NCI-H2196 treated with DMSO at 0.1 percent for 48 hours (cell line): Measurements from ENCODE around the gene RUSC2.

ENCODE experiments used
- DNase-seq: peaks from one replicate; lab custom pipeline; 2025; ENCODE audit not compliant: unreplicated experiment; lab: John Stamatoyannopoulos, UW

The RUSC2 gene, protein sequence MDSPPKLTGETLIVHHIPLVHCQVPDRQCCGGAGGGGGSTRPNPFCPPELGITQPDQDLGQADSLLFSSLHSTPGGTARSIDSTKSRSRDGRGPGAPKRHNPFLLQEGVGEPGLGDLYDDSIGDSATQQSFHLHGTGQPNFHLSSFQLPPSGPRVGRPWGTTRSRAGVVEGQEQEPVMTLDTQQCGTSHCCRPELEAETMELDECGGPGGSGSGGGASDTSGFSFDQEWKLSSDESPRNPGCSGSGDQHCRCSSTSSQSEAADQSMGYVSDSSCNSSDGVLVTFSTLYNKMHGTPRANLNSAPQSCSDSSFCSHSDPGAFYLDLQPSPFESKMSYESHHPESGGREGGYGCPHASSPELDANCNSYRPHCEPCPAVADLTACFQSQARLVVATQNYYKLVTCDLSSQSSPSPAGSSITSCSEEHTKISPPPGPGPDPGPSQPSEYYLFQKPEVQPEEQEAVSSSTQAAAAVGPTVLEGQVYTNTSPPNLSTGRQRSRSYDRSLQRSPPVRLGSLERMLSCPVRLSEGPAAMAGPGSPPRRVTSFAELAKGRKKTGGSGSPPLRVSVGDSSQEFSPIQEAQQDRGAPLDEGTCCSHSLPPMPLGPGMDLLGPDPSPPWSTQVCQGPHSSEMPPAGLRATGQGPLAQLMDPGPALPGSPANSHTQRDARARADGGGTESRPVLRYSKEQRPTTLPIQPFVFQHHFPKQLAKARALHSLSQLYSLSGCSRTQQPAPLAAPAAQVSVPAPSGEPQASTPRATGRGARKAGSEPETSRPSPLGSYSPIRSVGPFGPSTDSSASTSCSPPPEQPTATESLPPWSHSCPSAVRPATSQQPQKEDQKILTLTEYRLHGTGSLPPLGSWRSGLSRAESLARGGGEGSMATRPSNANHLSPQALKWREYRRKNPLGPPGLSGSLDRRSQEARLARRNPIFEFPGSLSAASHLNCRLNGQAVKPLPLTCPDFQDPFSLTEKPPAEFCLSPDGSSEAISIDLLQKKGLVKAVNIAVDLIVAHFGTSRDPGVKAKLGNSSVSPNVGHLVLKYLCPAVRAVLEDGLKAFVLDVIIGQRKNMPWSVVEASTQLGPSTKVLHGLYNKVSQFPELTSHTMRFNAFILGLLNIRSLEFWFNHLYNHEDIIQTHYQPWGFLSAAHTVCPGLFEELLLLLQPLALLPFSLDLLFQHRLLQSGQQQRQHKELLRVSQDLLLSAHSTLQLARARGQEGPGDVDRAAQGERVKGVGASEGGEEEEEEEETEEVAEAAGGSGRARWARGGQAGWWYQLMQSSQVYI (N-terminal part only)

DNA sequence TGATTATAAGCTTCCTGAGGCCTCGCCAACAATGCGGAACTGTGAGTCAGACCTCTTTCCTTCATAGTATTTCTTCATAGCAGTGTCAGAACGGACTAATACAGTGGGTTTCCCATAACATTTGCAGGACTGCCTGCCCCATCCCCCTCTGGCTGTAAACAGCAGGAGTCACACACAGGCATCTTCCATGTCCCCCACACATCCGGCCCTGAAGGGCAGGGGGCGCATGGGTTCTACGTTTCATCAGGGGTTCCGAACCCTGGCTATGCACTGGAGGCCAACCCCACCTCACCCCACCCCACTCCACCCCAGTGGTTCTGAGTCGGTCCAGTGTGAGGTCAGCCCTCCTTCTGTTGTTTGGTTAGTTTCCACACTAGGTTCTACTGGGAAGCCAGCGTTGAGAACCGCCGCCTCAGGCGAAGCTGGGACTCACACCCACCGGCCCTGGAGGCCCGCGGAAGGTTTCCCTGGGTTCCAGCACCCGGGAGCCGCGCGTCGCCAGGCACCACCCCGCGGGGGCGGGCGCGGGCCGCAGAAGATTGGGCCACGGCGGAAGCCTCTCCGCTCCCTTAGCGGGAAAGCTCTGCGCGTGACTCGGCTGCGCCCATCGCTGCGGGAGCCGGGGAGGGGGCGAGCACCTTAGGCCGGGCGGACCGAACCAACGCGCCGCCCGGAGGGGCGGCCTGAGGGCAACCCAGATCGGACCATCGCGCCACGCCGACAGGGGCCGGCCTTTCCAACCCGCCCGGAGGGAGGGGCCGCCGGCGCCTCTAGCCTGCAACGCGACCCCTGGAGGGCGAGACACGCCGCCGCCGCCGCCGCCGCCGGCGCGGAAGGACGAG, at the start of gene RUSC2:
TSS of gene RUSC2 (plus strand) at position 799 of the 842 bp plus-strand sequence. CDS start 56,411 bp downstream, outside the sequence.
- peak; percentile 71 for DNase-seq

DNA sequence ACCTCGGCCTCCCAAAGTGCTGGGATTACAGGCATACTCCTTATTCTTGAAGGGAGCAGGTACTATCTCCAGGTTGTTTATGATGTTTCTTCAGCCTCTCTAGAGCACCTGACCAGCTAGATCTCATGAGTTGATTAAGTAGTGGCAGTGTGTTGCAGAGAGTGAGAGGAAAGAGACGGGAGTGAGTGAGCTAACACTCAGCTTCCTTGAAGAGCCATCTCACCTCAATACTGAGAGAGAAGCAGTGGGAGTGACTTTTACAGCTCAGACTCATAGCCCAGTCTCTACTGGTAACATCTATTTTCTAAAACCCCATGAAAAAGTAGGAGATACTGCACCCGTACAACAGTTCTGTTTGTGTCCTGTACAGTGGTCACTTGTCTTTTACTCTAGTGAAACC, 43.9 kb upstream of the RUSC2 start:
- DNase-seq = no peak

DNA sequence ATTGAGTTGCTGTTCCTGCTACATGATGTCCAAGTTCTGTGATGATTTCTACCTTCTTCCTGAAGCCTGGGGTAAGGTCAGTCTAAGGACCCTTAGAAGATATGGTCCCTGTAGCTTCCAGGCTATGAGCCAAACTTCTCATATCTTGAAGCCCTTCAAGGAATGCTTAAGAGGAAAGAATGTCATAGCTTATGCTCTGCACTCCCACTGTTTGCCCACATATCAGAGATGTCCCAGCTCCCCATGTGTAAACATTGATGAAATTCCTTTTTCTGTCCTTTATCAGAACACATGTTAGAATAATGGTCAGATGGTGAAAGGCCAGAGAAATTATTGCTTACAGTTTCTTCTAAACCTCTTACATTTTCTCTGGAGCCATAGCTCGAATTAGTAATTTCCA, 41.4 kb upstream of the RUSC2 start:
- DNase-seq = no peak

DNA sequence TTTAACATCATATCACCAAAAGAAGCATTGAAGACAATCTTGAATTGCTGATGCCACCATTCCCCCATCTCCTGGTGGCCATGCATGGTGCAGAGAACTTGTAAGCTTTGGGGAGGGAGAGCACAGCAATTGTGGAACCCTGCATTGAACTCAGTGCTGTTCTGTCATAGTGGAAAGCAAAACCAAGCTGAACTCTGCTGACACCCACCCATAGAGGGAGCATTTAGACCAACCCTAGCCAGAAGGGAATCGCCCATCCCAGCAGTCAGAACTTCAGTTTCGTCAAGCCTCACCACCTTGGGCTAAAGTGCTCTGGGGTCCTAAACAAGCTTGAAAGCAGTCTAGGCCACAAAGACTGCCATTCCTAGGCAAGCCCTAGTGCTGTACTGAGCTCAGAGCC, 37.4 kb upstream of the RUSC2 start:
- DNase-seq = no peak

DNA sequence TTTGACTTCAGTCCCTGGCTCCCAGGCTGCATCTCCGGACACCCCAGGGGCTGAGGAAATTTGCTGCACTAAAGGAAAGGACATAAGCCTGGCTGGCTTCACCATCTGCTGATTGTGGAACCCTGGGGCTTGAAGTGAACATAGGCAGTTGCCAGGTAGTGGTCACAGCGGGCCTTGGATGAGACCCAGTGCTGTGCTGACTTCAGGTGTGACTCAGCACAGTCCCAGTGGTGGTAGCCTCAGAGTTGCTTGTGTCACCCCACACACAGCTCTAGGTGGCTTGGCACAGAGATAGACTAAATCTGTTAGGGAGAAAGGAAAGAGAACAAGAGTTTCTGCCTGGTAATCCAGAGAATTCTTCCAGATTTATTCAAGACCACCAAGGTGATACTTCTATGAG, 36.1 kb upstream of the RUSC2 start:
- no peak for DNase-seq

DNA sequence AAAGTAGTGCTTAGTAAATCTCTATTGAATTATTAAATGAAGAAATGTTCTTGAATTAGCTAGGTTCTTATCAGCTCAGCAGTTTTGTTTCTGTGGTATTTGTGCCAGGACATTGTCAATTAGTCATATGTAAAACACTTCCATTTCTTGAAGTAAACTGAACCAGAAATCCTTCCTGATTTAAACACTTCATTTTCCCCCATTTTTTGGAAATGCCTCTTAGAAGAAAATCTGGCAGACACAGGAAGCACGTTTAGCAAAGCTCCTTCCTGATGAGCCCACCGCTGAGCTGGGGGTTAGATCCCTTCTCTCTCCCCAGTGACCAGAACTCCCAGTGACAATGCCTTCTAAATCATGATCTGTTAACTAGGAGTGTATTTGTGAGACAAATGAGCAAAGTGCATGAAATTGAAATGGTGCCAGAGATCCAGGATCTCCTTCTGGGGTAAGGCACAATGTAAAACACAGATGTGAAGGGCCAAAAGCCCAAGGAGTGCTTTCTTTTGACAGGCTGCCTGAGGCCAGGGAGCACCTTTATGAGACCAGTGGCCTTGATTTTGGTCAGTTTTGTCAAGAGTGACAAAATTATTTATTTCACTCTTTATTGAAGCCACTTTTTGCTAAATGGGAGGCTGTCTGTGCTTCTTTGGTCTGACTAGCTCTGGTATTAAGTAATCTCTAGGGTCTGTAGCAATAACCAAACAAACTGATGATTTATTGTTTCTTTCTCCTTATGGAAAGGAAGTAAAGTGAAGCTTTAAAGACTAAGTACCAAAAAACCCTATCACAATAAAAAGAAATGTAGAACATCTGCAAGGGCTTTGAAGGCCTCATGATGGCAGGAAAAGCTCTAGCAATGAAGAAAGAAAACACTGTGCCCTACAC, 25.5 kb upstream of the RUSC2 start:
- DNase-seq = no peak

DNA sequence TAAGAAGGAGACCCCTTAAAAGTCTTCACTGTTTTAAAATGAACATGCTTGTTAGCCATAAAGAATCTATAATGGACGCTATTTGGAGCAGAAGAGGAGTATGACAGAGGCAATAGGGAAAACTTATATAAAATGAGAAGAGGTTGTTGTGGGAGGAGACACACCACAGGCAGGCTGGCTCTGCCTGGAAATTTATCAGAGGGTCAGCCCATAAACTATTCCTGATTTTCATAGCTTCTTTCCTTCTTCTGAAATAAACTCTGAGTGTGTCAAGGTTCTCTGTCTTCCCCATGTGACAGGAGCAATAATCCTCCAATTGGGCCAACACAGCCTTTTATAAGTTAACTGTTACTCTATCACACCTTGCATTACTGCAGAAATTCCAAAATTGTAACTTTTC, 19.6 kb upstream of the RUSC2 start:
- DNase-seq = no peak

DNA sequence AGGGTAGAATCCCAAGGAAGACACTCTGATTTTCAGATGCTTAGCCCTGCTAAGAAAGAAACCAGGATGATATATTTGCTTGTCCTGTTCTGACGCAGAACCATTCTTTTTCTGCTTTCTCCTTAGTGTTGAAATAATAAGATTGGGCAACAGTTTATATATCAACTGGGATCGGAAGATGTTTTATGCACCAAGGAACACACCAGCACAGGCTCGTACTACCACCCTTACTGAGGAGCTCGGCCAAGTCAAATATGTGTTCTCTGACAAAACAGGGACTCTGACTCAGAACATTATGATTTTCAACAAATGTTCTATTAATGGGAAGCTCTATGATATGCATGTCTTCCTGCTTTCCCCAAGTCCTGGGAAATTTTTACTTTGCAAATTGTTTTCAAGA, 19.0 kb upstream of the RUSC2 start:
- no peak for DNase-seq

DNA sequence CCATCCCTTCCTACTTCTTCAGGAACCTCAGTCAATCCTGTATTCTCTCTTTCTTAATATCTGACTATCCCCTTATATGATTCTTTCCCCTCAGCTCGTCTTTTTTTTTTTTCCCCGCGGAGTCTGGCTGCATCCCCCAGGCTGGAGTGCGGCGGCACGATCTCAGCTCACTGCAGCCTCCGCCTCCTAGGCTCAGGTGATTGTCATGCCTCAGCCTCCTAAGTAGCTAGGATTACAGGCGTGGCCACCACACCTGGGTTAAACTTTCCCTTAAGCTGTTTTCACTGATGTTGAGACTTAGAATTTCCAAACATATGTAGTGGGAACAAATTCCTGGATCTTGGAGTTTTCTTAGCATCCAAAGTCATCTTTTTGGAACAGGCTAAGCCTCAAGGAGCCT, 13.3 kb upstream of the RUSC2 start:
- DNase-seq = no peak

DNA sequence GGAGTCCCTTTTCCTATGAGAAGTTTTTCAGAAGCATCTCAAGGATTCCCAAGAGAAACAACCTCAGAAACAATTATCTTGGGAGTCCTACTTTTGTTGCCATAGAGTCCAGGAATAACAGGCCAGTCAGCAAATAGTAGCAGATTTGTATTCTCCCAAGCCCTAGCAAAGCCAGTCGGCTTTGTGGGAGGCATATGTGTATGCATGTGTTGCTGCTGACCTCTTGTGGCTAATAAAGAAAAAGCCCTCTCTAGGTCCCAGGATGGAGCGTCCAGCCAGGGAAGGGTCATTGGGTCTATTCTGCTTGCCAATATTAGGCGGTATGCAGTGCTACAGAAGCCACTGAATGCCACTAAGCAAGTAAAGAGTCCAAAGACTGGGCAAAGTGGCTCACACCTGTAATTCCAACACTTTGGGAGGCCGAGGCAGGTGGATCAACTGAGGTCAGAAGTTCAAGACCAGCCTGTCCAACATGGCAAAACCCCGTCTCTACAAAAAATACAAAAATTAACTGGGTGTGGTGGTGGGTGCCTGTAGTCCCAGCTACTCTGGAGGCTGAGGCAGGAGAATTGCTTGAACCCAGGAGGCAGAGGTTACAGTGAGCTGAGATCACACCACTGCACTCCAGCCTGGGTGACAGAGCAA, 12.6 kb upstream of the RUSC2 start:
- DNase-seq = peak; percentile 70

DNA sequence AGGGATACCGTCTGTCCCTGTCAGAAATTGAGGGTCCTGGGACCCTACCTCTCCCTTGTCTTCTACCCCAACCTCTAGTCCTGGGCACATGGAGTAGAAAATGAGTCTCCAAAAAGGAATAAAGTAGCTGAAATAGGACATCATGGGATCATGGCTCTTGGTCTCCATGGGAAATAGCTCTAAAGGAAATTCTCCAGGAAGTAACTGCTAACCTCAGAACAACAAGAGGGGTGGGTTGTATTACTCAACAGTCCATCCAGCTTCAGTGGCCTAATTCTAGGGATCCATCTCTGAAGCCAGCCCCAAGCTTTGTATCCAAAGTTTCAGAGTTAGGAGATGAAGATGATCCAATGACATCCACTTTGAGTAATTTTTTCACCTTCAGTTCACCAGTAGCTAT, 11.0 kb upstream of the RUSC2 start:
- DNase-seq = no peak

DNA sequence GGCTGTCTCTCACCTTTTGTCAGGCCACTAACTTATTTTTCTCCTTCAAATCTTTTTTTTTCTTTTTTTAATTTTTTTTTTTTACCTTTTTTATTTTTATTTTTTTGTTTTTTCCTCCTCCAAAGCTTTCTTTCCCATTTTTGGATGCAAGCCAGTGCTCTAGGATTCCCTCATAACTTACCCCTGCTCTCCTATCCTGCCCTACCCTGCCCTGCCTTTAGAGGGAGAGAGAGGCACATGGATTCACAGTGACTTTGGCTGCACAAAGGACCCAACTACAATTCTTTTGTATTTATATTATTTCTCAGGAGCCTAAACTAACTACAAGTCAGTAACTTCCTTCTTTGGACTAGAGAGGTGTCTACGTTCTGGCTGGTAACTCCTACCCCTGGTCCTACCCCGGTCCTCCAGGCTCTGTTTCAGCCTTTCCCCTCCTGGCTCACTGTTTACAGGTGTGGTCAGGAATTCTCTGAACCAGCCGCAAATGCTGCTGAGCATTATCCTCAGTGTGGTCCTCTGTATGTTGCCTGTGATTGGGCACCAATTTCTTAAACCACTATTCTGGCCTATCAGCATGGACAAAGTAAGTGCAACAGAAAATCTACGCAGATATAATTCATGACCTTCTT, 8.4 kb upstream of the RUSC2 start:
- DNase-seq = peak; percentile 31

DNA sequence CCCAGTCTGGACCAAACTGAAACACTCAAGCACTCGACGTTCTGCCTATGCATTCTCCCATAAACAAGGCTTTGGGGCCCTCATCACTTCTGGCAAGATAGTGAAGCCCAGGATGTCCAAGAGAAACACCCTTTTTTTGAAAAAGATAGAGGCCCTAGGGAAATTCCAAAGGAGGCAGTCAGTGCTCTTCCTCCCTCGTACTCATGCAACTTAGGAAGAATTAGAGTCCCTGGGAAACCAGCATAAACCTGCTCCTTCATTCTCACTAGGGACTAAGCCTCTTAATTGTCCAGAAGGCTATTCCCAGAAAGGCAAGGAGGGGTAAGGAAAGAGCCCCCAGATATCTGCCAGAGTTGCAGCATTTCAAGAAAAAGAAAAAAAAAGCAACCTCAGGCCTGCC, 7.8 kb upstream of the RUSC2 start:
- no peak for DNase-seq

DNA sequence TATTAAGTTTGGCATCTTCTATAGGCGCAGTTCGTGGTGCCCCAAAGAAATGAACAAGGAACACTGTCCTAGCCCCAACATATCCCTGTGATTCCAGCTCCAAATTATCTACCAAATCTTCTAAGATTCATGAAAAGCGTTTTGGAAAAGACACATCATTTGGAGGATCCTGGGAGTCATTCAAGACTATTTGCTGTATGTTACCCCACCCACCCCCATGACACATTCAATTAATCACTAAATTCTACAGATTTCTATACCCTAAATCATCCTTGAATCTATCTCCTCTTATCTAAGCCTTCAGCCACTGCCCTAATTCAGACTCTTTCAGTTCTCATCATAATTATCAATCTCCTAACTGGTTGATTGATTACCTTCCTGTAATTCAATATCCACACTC, 5.5 kb upstream of the RUSC2 start:
- no peak for DNase-seq

DNA sequence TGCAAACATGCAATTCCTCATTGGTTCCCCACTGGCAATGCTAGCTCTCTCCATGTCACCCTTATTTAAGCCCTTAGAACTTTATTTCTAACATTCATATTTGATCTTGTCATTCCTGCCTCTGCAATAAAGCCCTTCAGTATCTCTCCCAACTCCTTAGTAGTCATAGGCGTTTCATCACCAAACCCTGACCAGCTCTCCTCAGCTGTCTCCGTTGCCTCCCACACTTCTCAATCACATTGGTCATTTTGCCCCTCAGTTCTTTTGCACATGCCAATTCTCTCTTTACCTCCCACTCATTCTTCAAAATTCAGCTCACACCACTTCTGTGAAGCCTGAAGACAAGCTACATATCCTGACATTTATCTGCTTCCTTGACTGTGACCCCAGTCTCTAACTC, 2.8 kb upstream of the RUSC2 start:
- DNase-seq = no peak

DNA sequence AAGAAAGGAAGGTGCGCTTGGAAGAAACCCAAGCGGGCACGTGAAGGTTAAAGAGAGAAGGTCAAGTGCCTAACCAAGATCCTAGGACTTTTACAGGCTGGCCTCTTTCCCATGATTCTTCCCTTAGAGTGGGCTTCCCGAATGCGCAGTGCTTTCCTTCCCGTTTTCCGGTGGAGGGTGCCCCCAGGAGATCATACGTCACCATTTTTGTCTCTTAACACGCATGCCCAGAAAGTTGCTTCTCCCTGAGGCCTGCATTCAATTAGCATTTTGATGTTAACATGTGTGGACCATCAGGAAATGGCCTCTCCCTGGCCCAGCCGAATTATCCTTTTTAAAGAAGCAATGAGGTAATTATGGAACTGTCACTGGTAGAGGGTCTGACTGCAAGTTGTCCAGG, 1.9 kb upstream of the RUSC2 start:
- DNase-seq = no peak

DNA sequence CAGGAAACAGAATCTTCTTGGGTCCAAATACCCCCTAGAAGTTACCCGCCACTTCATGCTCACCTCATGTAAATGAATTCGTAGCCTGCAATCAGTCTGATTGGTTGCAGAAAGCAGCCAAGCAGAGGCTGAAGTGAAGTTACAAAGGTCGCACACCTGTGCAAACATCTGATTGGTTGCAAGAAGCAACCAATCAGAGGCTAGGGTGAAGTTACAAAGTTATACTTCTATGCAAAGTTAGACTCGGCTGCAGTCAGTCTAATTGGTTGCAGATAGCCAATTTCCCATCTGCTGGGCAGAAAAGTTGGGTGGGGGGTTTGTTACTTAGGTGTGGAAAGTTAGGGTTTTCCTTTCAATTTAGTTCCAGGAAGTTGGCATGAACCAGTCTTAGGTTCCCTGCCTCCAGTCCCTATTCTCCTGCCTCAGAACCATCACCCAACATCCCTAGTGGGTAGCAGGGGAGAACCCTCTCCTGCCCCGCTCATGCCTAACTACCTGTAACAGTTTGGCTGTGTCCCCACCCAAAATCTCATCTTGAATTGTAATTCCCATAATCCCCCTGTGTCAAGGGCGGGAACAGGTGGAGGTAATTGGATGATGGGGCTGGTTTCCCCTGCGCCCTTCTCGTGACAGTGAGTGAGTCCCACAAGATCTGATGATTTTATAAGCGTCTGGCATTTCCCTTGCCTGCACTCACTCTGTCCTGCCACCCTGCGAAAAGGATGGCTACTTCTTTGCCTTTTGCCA, 1.2 kb upstream of the RUSC2 start:
- no peak for DNase-seq
